Adrenal gland (tissue), 5 donors: ENCODE measurements around the gene ENG.

Experiments used
- CTCF ChIP-seq, 6 experiments: fragments of 450-650 bp in 4 of 6; fragments of 200-600 bp in 2 of 6; sonication (generic) in 1 of 6; IDR thresholded peaks; 1 replicate in 5 of 6; 2 replicates in 1 of 6; pipeline versions ENCODE4 v1.5.1 to v1.8.0; 2016 to 2021; ENCODE audit warnings: antibody characterized with exemption in 6 of 6, mild to moderate bottlenecking in 2 of 6, moderate library complexity in 1 of 6
- POLR2A ChIP-seq, 2 donors: fragments of 450-650 bp; IDR thresholded peaks; one replicate each; pipeline ENCODE4 v1.6.1; 2017; ENCODE audit warnings: antibody characterized with exemption in 2 of 2, mild to moderate bottlenecking in 2 of 2, moderate library complexity in 1 of 2
- donor health status: DM: no; HTN: no; CAD: no.

GRCh38 chr9:127860779-127861178, 6.3 kb upstream of the ENG start:
- TF ChIP-seq CTCF (IDR thresholded peaks at IDR 0.05) = no peak
- TF ChIP-seq POLR2A (IDR thresholded peaks at IDR 0.05) = no peak
